ENCODE measurements around the gene VPREB3.

Gene VPREB3

GRCh38 chr22:23782703-23783102, 28.5 kb upstream of the VPREB3 start:
- peak; percentile 1 for DNase-seq (ENCODE audit: low spot score)

DNA sequence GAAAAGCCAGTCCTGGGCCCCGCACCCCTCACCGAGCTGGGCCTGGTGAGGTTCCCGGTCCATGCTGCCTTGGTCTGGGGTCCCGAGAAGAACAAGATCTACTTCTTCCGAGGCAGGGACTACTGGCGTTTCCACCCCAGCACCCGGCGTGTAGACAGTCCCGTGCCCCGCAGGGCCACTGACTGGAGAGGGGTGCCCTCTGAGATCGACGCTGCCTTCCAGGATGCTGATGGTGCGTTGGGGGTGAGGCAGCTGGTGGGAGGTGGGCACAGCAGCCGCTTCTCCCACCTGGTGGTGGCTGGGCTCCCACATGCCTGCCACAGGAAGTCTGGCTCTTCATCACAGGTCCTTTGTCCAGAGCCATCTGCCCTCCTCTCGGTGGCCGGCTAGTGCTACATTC, 28.0 kb upstream of the VPREB3 start:
- no peak for DNase-seq (ENCODE audit: low spot score)

DNA sequence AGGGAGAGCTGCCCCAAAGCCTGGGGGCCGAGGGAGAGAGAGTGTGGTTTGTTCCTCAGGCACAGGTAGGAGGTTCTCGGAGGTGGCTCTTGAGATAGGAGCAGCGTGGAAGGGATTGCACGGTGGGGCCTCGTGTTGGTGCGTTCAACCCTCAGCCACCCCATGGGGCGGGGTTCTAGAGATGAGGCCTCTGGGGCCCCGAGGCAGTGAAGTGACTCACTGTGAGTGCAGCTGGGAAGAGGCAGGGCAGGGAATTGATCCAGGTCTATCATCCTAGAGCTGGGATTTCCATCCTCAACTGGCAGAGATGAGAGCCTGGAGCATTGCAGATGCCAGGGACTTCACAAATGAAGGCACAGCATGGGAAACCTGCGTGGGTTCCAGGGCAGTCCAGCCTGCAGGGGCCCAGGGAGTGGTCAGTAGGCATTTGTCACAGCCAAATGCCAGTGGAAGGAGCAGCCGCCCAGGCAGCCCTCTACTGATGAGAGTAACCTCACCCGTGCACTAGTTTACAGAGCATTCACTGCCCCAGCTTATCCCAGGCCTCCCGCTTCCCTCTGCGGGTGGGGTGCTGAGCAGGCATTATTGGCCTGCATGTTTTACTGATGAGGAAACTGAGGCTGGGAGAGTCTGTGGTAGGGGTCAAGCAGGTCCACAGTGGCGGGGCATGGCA, 27.4 kb upstream of the VPREB3 start:
- DNase-seq (ENCODE audit: low spot score): no peak

- DNase-seq (ENCODE audit: low spot score): peak; percentile 91
Observed at GRCh38 chr22:23781065-23781464, 26.8 kb upstream of the VPREB3 start.

- DNase-seq (ENCODE audit: low spot score): no peak
Observed at GRCh38 chr22:23780146-23780748, 26.0 kb upstream of the VPREB3 start.

- no peak for DNase-seq (ENCODE audit: low spot score)
Observed at GRCh38 chr22:23779731-23780130, 25.5 kb upstream of the VPREB3 start.

GRCh38 chr22:23779083-23779482, 24.9 kb upstream of the VPREB3 start:
- no peak for DNase-seq (ENCODE audit: low spot score)

GRCh38 chr22:23778577-23778900, 24.3 kb upstream of the VPREB3 start:
- no peak for DNase-seq (ENCODE audit: low spot score)

GRCh38 chr22:23777776-23778576, 23.8 kb upstream of the VPREB3 start:
- DNase-seq (ENCODE audit: low spot score): no peak

GRCh38 chr22:23775779-23776375, 21.7 kb upstream of the VPREB3 start:
- DNase-seq (ENCODE audit: low spot score): no peak

GRCh38 chr22:23774922-23775436, 20.8 kb upstream of the VPREB3 start:
- peak; percentile 1 for DNase-seq (ENCODE audit: low spot score)

DNA sequence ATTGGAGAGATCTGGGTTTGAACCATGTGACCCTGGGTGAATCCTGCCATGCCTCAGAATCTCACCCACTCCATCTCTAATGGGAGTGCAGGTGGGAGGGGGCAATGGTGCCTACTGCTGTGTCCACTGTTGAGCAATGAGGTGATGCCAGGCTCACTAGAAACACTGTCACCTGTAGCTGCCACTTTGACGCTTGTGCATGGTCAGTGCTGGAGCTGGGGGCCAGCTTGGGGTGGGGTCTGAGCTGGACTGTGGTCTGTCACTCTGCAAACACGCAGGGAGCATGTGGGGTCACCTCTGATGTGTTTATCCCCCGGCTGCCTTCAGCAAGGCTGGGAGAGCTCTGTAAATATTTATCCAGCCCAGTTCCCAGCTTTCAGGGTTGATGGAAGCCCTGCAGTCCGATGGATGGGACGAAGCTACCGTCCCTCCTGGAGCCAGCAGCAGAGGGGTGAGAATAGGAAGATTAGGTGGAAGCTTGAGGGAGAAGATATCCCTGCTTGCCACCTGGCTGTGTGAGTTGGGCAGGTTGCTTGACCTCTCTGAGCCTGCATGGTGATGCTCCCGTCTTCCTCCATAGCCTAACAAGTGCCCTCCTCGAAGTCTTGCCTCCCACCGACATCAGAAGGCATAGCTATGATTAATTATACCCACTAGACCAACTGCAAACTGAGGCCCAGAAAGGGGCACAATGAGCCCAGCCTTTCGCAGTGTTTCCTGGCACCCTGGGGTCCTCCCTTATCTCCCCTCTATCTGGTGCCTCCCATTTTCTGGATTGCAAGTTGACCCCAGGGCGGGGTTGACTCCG, 20.1 kb upstream of the VPREB3 start:
- no peak for DNase-seq (ENCODE audit: low spot score)

- DNase-seq (ENCODE audit: low spot score): no peak
Observed at GRCh38 chr22:23773483-23774113, 19.4 kb upstream of the VPREB3 start.

DNA sequence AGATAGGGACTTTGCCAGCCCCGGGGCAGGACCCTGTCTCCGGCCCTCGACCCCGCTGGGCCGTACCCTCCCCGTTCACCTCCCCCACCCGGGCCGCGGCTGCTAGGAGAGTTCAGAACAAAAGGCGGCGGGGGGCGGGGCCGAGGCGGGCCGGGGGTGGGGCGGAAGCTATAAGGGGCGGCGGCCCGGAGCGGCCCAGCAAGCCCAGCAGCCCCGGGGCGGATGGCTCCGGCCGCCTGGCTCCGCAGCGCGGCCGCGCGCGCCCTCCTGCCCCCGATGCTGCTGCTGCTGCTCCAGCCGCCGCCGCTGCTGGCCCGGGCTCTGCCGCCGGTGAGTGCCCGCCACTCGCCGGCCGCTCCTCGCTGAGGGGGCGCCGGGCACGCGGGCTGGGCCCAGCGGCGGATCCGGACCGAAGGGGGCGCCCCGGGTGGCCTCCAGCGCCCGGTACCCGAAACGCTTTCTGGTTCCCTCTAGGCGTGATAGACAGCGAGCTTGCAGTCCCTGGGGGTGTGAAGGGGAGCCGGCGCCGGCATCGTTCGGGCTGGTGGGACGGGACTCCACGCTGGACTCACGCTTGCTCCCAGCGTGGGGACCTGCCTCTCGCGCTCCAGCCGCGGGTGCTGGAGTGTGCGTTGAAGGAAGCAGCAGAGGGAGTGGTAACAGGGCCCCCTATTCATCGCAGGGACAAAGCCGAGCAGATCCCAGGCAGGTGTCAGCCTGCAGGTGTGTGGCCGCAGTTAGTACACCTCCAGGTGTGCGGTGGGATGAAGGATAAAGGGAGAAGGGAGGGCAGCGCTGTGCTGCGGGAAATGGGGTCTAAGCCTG, 18.6 kb upstream of the VPREB3 start, which contains the start of gene MMP11:
Gene MMP11, plus strand, starts transcription at position 201 of the 825 bp plus-strand sequence. Its CDS starts 22 bp downstream, at position 223.
- peak; percentile 3 for DNase-seq (ENCODE audit: low spot score)

- no peak for DNase-seq (ENCODE audit: low spot score)
Observed at GRCh38 chr22:23772315-23772648, 18.1 kb upstream of the VPREB3 start.

GRCh38 chr22:23769321-23769965, 15.2 kb upstream of the VPREB3 start:
- no peak for DNase-seq (ENCODE audit: low spot score)

DNA sequence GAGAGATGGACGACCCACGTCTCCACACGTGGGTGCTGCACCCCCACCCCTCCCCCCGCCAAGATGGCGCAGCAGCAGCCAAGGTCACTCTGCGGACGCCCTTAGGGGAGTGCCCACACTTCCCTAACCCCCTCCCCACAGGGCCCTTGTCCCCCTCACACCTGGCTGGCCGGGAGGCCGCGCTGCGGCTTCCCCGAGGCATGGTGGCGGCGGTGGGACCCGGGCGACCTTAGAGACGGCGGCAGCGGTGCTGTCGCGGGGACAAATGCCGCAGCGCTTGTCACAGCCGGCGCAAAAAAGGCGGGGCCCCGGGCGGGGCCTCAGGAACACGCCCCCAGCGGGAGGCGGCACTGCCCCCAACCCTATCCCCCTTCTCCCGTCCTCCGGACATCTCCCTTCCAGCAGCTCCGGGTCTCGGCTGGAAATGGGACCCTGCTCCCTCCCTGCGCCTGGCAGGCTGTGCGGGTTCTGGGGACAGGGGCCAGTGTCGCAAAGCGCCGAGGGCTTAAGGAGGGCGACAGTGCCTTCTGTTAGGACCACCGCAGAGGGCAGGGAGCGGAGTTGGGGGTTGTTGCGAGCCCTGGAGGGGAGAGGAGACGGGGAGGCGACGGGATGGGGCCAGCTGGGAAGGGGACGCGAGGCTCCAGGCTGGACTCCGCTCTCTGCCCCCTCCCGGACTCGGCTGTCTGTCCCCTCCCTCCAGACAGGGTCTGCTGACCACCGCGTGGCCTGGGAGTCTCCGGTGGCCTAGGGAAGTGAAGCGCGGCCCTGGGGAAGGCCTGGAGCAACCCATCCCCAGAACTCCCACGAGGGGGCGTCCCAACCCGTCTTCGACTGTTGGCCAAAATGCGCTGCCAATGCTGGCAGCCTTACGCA, 13.7 kb upstream of the VPREB3 start, which contains the start of gene CHCHD10:
Gene CHCHD10, minus strand, starts transcription at position 300 of the 876 bp plus-strand sequence. Its CDS starts 98 bp downstream, at position 202.
- peak; percentile 91 for DNase-seq (ENCODE audit: low spot score)

GRCh38 chr22:23767303-23767672, 13.1 kb upstream of the VPREB3 start:
- DNase-seq (ENCODE audit: low spot score): no peak

All from Ammon's horn (tissue), 1 donor.